ENCODE data around the gene SLC22A13.

SLC22A13 gene

DNA sequence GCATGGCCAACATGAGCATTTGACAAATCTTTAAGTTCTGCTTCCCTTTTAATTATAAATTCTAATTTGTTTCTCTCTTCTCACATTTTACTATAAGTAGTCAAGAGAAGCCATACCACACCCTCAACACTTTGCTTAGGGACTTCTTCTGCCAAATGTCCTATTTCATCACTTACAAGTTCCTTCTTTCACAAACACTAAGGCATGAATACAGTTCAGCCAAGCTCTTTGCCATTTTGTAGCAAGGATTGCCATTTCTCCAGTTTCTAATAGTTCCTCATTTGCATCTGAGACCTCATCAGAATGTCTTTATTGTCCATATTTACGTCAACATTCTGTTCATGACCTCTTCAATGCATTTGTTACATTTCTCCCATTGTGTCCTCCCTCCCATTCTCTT, 45.9 kb downstream of the SLC22A13 start:
- Histone ChIP-seq H3F3A (ENCODE audit: low read depth) (no peaks in the 10 kb centered on the region), H3K4me3 (ENCODE audit: low read length, poor library complexity, severe bottlenecking) (no peak overlapping the region), H2AFZ (ENCODE audit: low read length) (no peak overlapping the region), H4K20me1 (ENCODE audit: insufficient read depth, low read length, poor library complexity, severe bottlenecking) (no peaks in the 10 kb centered on the region), H3K36me3 (ENCODE audit: insufficient read depth, low read length) (no peaks in the 10 kb centered on the region), H3K9me3 (ENCODE audit: insufficient read depth, low read depth, low read length) (no peaks in the 10 kb centered on the region), H3K4me1 (ENCODE audit: insufficient read depth, low read length, poor library complexity, severe bottlenecking) (peaks cover 3% of the 10 kb centered on the region), H3K9me2 (replicated peaks; ENCODE audit: low read depth, low read length) (no peaks in the 10 kb centered on the region), H3K27me3 (ENCODE audit: insufficient read depth, low read length, poor library complexity, severe bottlenecking) (no peaks in the 10 kb centered on the region), H3K9ac (ENCODE audit: low read depth, low read length, poor library complexity, severe bottlenecking) (no peak overlapping the region), H3K4me2 (ENCODE audit: low read depth, low read length, poor library complexity, severe bottlenecking) (no peak overlapping the region), H3K79me2 (ENCODE audit: insufficient read depth, low read length) (no peaks in the 10 kb centered on the region)
- no peak for TF ChIP-seq EZH2phosphoT487 (IDR thresholded peaks at IDR 0.05; ENCODE audit: borderline replicate concordance)
- no peak for TF ChIP-seq CTCF (conservative IDR thresholded peaks at IDR 0.05; ENCODE audit: low read length)

DNA sequence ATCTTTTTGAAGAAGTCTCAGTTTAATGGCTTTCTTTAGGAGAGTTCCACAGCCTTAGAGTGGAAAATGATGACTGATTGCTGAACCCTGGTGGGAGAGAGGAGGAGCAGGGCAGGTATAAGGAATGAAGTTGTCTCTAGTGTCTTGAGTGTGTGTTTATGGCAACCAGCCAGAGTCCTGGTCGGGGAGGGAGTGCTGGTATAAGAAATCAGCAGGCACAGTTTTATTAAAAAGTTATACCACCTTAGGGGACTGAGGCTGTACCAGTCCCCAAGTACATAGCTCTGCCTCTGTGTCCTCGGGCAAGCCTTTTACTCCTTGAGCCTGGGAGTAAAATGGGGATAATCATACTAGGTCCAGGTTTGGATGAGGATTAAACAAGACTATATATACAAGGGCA, 46.3 kb downstream of the SLC22A13 start:
- H3K4me2 ChIP-seq (ENCODE audit: low read depth, low read length, poor library complexity, severe bottlenecking): no peak overlapping the region
- no peaks in the 10 kb centered on the region for H3K9me2 ChIP-seq (replicated peaks; ENCODE audit: low read depth, low read length)
- H2AFZ ChIP-seq (ENCODE audit: low read length): no peak overlapping the region
- no peaks in the 10 kb centered on the region for H3K36me3 ChIP-seq (ENCODE audit: insufficient read depth, low read length)
- no peak for TF ChIP-seq EZH2phosphoT487 (IDR thresholded peaks at IDR 0.05; ENCODE audit: borderline replicate concordance)
- no peak for TF ChIP-seq CTCF (conservative IDR thresholded peaks at IDR 0.05; ENCODE audit: low read length)
- H3K9ac ChIP-seq (ENCODE audit: low read depth, low read length, poor library complexity, severe bottlenecking): no peak overlapping the region
- no peaks in the 10 kb centered on the region for H3K27me3 ChIP-seq (ENCODE audit: insufficient read depth, low read length, poor library complexity, severe bottlenecking)
- no peaks in the 10 kb centered on the region for H3K79me2 ChIP-seq (ENCODE audit: insufficient read depth, low read length)
- H3K9me3 ChIP-seq (ENCODE audit: insufficient read depth, low read depth, low read length): no peaks in the 10 kb centered on the region
- no peaks in the 10 kb centered on the region for H4K20me1 ChIP-seq (ENCODE audit: insufficient read depth, low read length, poor library complexity, severe bottlenecking)
- H3K4me1 ChIP-seq (ENCODE audit: insufficient read depth, low read length, poor library complexity, severe bottlenecking): peaks cover 3% of the 10 kb centered on the region
- no peak overlapping the region for H3K4me3 ChIP-seq (ENCODE audit: low read length, poor library complexity, severe bottlenecking)
- H3F3A ChIP-seq (ENCODE audit: low read depth): no peaks in the 10 kb centered on the region

- Histone ChIP-seq H3K9me2 (replicated peaks; ENCODE audit: low read depth, low read length) (no peaks in the 10 kb centered on the region), H3K79me2 (ENCODE audit: insufficient read depth, low read length) (no peaks in the 10 kb centered on the region), H3F3A (ENCODE audit: low read depth) (no peaks in the 10 kb centered on the region), H3K9me3 (ENCODE audit: insufficient read depth, low read depth, low read length) (no peaks in the 10 kb centered on the region), H3K27me3 (ENCODE audit: insufficient read depth, low read length, poor library complexity, severe bottlenecking) (no peaks in the 10 kb centered on the region), H2AFZ (ENCODE audit: low read length) (no peak overlapping the region), H4K20me1 (ENCODE audit: insufficient read depth, low read length, poor library complexity, severe bottlenecking) (no peaks in the 10 kb centered on the region), H3K4me3 (ENCODE audit: low read length, poor library complexity, severe bottlenecking) (no peak overlapping the region), H3K4me2 (ENCODE audit: low read depth, low read length, poor library complexity, severe bottlenecking) (no peak overlapping the region), H3K4me1 (ENCODE audit: insufficient read depth, low read length, poor library complexity, severe bottlenecking) (peaks cover 3% of the 10 kb centered on the region), H3K9ac (ENCODE audit: low read depth, low read length, poor library complexity, severe bottlenecking) (no peak overlapping the region), H3K36me3 (ENCODE audit: insufficient read depth, low read length) (no peaks in the 10 kb centered on the region)
- no peak for TF ChIP-seq CTCF (conservative IDR thresholded peaks at IDR 0.05; ENCODE audit: low read length)
Observed at GRCh38 chr3:38312356-38312755, 46.7 kb downstream of the SLC22A13 start.

Data from Loucy (cell line).